HEK293 (cell line): ENCODE data around the gene CHRM2.

ENCODE experiments used
- CTCF ChIA-PET: fragments of 350-600 bp; formaldehyde crosslinking; extraction: SDS; loops from one replicate; lab custom pipeline; 2021; ENCODE audit warnings: antibody characterized with exemption; lab: Yijun Ruan, JAX
- POLR2A ChIA-PET: fragments of 300-600 bp; formaldehyde crosslinking; extraction: SDS; loops from one replicate; lab custom pipeline; 2020; ENCODE audit warnings: antibody characterized with exemption, inconsistent platforms; lab: Yijun Ruan, JAX
- H3K27ac ChIP-seq: fragments of 200-500 bp; sonication (Bioruptor generic); 2 replicates; pipeline ENCODE4 v1.5.1; 2014; ENCODE audit warnings: low read depth, low read length, control low read depth, inconsistent platforms; ENCODE audit errors: extremely low read depth
- H3K36me3 ChIP-seq, 2 experiments: fragments of 200-500 bp in 1 of 2; sonication (Bioruptor generic) in 1 of 2; 1 replicate in 1 of 2; 2 replicates in 1 of 2; pipeline ENCODE4 v1.5.1; 2014 to 2017; ENCODE audit warnings: inconsistent platforms in 2 of 2, low read length in 2 of 2; ENCODE audit not compliant: control insufficient read depth in 2 of 2, insufficient read depth in 1 of 2
- H3K4me1 ChIP-seq: fragments of 200-500 bp; sonication (Bioruptor generic); 2 replicates; pipeline ENCODE4 v1.5.1; 2014; ENCODE audit warnings: mild to moderate bottlenecking, low read length, inconsistent platforms; ENCODE audit not compliant: control insufficient read depth, insufficient read depth
- H3K4me3 ChIP-seq: 2 replicates; pipeline ENCODE4 v1.5.1; 2011; ENCODE audit warnings: low read depth, mild to moderate bottlenecking, control low read depth, low read length, moderate library complexity
- H3K9me3 ChIP-seq: fragments of 200-500 bp; sonication (Bioruptor generic); 2 replicates; pipeline ENCODE4 v1.5.1; 2014; ENCODE audit warnings: low read depth, low read length, inconsistent platforms; ENCODE audit not compliant: control insufficient read depth, insufficient read depth
- ATF2 ChIP-seq: fragments of 450-650 bp; formaldehyde crosslinking; IDR thresholded peaks from 2 replicates; pipeline ENCODE4 v1.5.1; 2016; ENCODE audit warnings: missing biosample characterization, missing genetic modification characterization, low read depth
- KLF7 ChIP-seq: fragments of 450-650 bp; formaldehyde crosslinking; IDR thresholded peaks from 2 replicates; pipeline ENCODE4 v1.5.1; 2016; ENCODE audit warnings: missing biosample characterization, missing genetic modification characterization, borderline replicate concordance
- REPIN1 ChIP-seq: fragments of 450-650 bp; formaldehyde crosslinking; IDR thresholded peaks from 2 replicates; pipeline ENCODE4 v1.5.1; 2017; ENCODE audit warnings: missing biosample characterization, missing genetic modification characterization, low read depth
- SP7 ChIP-seq: fragments of 450-650 bp; formaldehyde crosslinking; IDR thresholded peaks from 2 replicates; pipeline ENCODE4 v1.5.1; 2016; ENCODE audit warnings: missing biosample characterization, missing genetic modification characterization
- ZNF350 ChIP-seq: fragments of 450-650 bp; formaldehyde crosslinking; IDR thresholded peaks from 2 replicates; pipeline ENCODE4 v1.5.0; 2017; ENCODE audit warnings: missing biosample characterization, mild to moderate bottlenecking, missing genetic modification characterization
- ZNF449 ChIP-seq: fragments of 450-650 bp; formaldehyde crosslinking; IDR thresholded peaks from 2 replicates; pipeline ENCODE4 v1.5.1; 2017; ENCODE audit warnings: missing biosample characterization, mild to moderate bottlenecking, missing genetic modification characterization, moderate library complexity
- ZNF488 ChIP-seq: fragments of 450-650 bp; formaldehyde crosslinking; IDR thresholded peaks from 2 replicates; pipeline ENCODE4 v1.5.1; 2016; ENCODE audit warnings: missing biosample characterization, missing genetic modification characterization
- ZNF521 ChIP-seq: fragments of 450-650 bp; formaldehyde crosslinking; IDR thresholded peaks from 2 replicates; pipeline ENCODE4 v1.5.1; 2017; ENCODE audit warnings: missing biosample characterization, mild to moderate bottlenecking, missing genetic modification characterization
- ZNF580 ChIP-seq: fragments of 450-650 bp; formaldehyde crosslinking; IDR thresholded peaks from 2 replicates; pipeline ENCODE4 v1.5.1; 2016; ENCODE audit warnings: missing biosample characterization, missing genetic modification characterization
- ZNF624 ChIP-seq: fragments of 450-650 bp; formaldehyde crosslinking; IDR thresholded peaks from 2 replicates; pipeline ENCODE4 v1.5.1; 2017; ENCODE audit warnings: missing biosample characterization, missing genetic modification characterization
- ZNF639 ChIP-seq: fragments of 450-650 bp; formaldehyde crosslinking; IDR thresholded peaks from 2 replicates; pipeline ENCODE4 v1.5.1; 2016; ENCODE audit warnings: missing biosample characterization, missing genetic modification characterization
- ZNF747 ChIP-seq: fragments of 450-650 bp; formaldehyde crosslinking; IDR thresholded peaks from 2 replicates; pipeline ENCODE4 v1.5.1; 2016; ENCODE audit warnings: missing biosample characterization, missing genetic modification characterization
- ZNF830 ChIP-seq: fragments of 450-650 bp; IDR thresholded peaks from 2 replicates; pipeline ENCODE4 v1.5.0; 2018; ENCODE audit warnings: missing biosample characterization, missing genetic modification characterization, low read depth, mild to moderate bottlenecking, moderate library complexity

Gene CHRM2

GRCh38 chr7:137003566-137003965, 135.1 kb downstream of the CHRM2 start:
- TF ChIP-seq KLF7 (no peak), ZNF350 (tag by site-specific recombination) (no peak), ATF2 (tag by site-specific recombination) (no peak), ZNF488 (tag by site-specific recombination) (no peak), ZNF639 (tag by site-specific recombination) (no peak), ZNF521 (tag by site-specific recombination) (no peak)
- no peaks in the 10 kb centered on the region for H3K36me3 ChIP-seq
- H3K4me3 ChIP-seq, result no peak overlapping the region
- ChIA-PET CTCF (interaction anchor here (0.6 kb wide), 1 partner anchor 274 kb away, joined by 3 read pairs; no protein-coding TSS in a partner anchor), POLR2A (no interaction called here)
- no peaks in the 10 kb centered on the region for H3K9me3 ChIP-seq
- no peak overlapping the region for H3K27ac ChIP-seq
- H3K4me1 ChIP-seq, result no peaks in the 10 kb centered on the region

- Histone ChIP-seq H3K4me1 (no peaks in the 10 kb centered on the region), H3K9me3 (no peaks in the 10 kb centered on the region), H3K27ac (no peak overlapping the region), H3K36me3 (no peaks in the 10 kb centered on the region), H3K4me3 (no peak overlapping the region)
- no peak for TF ChIP-seq REPIN1 (tag by site-specific recombination)
- no peak for TF ChIP-seq ZNF449 (tag by site-specific recombination)
- no peak for TF ChIP-seq ZNF830
- no peak for TF ChIP-seq ZNF580 (tag by site-specific recombination)
- TF ChIP-seq ZNF624 (tag by site-specific recombination), result no peak
- ChIA-PET CTCF (no interaction called here), POLR2A (no interaction called here)
Measured at GRCh38 chr7:137005873-137006272, 137.4 kb downstream of the CHRM2 start.

- CTCF ChIA-PET, result interaction anchor here (0.6 kb wide), 1 partner anchor 157 kb away, joined by 3 read pairs; no protein-coding TSS in a partner anchor
- no peaks in the 10 kb centered on the region for H3K9me3 ChIP-seq
- POLR2A ChIA-PET, result no interaction called here
- H3K27ac ChIP-seq, result no peak overlapping the region
- H3K36me3 ChIP-seq, result no peaks in the 10 kb centered on the region
- no peaks in the 10 kb centered on the region for H3K4me1 ChIP-seq
- H3K4me3 ChIP-seq, result no peak overlapping the region
- no peak for TF ChIP-seq ZNF747
- no peak for TF ChIP-seq SP7 (tag by site-specific recombination)
- TF ChIP-seq, all 188 proteins: peak for 0
Measured at GRCh38 chr7:137006293-137006692, 137.8 kb downstream of the CHRM2 start.
